ENCODE results near the gene TPRG1L. TPM values are rescaled to one million over a fixed set of nuclear protein-coding genes. Genes with fewer than 3 reads are reported as not detected.

Gene TPRG1L
- total and polyA plus RNA-seq, 2 donors from 2014 or later, result 37.1 to 72.4 TPM

DNA sequence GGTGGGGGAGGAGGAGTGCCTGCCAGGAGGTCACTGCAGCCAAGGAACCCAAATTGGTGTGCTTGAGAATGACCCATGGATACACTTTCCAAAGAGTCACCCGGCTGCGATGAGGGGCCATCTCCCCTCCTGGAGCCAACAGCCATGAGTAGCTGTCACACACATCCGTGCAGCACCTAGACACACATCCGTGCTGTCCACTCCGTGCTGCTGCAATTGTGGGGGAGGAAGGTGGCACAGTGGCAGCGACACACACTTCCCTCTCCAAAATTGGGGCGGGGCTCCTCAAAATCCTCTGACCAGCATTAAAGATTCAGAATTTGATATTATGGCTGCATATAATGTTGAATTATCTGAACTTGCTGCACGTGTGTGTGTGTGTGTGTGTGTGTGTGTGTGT lies 43.3 kb downstream of the TPRG1L start:
- Histone ChIP-seq H3K27ac (ENCODE audit: low read depth in 2 of 2, low read length in 2 of 2) (no peak overlapping the region), H3K27me3 (ENCODE audit: control insufficient read depth, insufficient read depth, low read length) (no peaks in the 10 kb centered on the region), H3K4me3 (ENCODE audit: low read length in 3 of 3) (no peak overlapping the region), H3K9ac (ENCODE audit: low read length in 3 of 3) (no peak overlapping the region), H3K36me3 (ENCODE audit: control insufficient read depth in 2 of 3, insufficient read depth in 3 of 3, low read length in 3 of 3) (no peaks in the 10 kb centered on the region), H3K4me1 (ENCODE audit: control insufficient read depth in 2 of 3, insufficient read depth in 2 of 3, low read depth in 1 of 3, low read length in 3 of 3) (peaks cover 0 to 5% (median 0%) of the 10 kb centered on the region in 3 donors), H3K9me3 (ENCODE audit: control insufficient read depth in 2 of 3, insufficient read depth in 1 of 3, low read length in 3 of 3) (no peaks in the 10 kb centered on the region)
- TF ChIP-seq, protein P1, sequence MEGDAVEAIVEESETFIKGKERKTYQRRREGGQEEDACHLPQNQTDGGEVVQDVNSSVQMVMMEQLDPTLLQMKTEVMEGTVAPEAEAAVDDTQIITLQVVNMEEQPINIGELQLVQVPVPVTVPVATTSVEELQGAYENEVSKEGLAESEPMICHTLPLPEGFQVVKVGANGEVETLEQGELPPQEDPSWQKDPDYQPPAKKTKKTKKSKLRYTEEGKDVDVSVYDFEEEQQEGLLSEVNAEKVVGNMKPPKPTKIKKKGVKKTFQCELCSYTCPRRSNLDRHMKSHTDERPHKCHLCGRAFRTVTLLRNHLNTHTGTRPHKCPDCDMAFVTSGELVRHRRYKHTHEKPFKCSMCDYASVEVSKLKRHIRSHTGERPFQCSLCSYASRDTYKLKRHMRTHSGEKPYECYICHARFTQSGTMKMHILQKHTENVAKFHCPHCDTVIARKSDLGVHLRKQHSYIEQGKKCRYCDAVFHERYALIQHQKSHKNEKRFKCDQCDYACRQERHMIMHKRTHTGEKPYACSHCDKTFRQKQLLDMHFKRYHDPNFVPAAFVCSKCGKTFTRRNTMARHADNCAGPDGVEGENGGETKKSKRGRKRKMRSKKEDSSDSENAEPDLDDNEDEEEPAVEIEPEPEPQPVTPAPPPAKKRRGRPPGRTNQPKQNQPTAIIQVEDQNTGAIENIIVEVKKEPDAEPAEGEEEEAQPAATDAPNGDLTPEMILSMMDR (IDR thresholded peaks at IDR 0.05; ENCODE audit: borderline replicate concordance, extremely low read depth, insufficient read depth), result no peak
- DNase-seq, result peak in 1 of 5 donors; percentile 56
- FAIRE-seq, result no peak
- intact Hi-C loops (cut with DNase I), result no loop called here

DNA sequence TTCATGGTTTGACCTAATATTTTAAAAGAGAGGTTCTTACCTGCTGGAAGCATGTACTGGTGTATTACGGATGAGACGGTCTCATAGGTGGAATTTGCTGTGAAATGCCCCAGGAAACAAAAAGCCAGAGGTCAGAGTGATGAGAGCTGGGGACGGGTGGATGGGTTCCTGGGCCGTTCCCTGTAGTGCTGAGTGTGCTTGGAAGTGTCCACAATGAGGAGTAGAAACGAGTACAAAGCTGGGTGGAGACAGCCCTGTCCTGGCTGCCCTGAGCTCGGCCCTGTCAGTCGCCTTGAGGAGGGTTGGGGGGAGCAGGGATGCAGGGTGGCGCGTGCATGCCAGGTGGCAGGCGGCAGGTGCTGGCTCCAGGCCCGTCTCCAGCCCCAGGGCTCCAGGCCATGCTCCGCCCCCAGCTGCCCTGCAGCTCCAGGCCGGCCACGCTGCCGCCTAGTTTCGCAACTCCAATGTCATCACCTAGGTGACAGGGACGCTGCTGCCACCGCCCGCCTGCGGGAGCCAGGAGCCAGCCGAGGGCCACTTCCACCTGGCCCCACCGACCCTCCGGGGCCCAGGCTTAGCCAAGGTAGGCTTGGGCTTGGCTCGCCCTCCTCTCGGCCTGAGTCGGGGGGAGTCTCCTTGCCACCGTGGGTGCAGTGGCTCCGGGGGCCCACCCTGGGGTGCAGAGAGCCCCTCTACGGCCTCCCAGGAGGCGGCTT lies 43.9 kb downstream of the TPRG1L start:
- no peak overlapping the region for H3K27ac ChIP-seq (ENCODE audit: low read depth in 2 of 2, low read length in 2 of 2)
- intact Hi-C loops (cut with DNase I), result no loop called here
- no peaks in the 10 kb centered on the region for H3K27me3 ChIP-seq (ENCODE audit: control insufficient read depth, insufficient read depth, low read length)
- TF ChIP-seq, protein P1 (IDR thresholded peaks at IDR 0.05; ENCODE audit: borderline replicate concordance, extremely low read depth, insufficient read depth), result no peak
- H3K9ac ChIP-seq (ENCODE audit: low read length in 3 of 3), result no peak overlapping the region
- FAIRE-seq (no peak), DNase-seq (peak in 4 of 5 donors; percentile 75 to 94 (median 78))
- peaks cover 0 to 5% (median 0%) of the 10 kb centered on the region in 3 donors for H3K4me1 ChIP-seq (ENCODE audit: control insufficient read depth in 2 of 3, insufficient read depth in 2 of 3, low read depth in 1 of 3, low read length in 3 of 3)
- H3K36me3 ChIP-seq (ENCODE audit: control insufficient read depth in 2 of 3, insufficient read depth in 3 of 3, low read length in 3 of 3), result no peaks in the 10 kb centered on the region
- no peak overlapping the region for H3K4me3 ChIP-seq (ENCODE audit: low read length in 3 of 3)
- H3K9me3 ChIP-seq (ENCODE audit: control insufficient read depth in 2 of 3, insufficient read depth in 1 of 3, low read length in 3 of 3), result no peaks in the 10 kb centered on the region

DNA sequence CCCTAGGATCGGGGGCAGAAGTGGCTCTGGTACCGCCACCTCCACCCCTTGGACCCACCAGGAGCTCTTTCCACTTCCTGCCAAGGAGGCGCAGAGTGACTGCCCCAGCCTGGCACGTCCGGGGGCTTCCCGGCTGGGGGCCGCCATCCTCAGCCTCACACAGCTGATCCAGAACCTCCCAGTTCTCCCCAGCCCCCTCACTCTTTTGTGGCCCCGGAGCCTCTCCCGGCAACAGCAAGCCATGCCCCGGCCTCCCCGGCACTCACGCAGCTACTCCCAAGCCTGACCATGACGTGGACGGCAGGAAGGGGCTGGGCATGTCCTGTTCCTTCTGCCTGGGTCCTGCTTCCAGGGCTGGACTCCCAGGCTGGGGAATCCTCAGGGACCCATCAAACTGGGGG lies 44.6 kb downstream of the TPRG1L start:
- Histone ChIP-seq H3K9me3 (ENCODE audit: control insufficient read depth in 2 of 3, insufficient read depth in 1 of 3, low read length in 3 of 3) (no peaks in the 10 kb centered on the region), H3K36me3 (ENCODE audit: control insufficient read depth in 2 of 3, insufficient read depth in 3 of 3, low read length in 3 of 3) (no peaks in the 10 kb centered on the region), H3K9ac (ENCODE audit: low read length in 3 of 3) (no peak overlapping the region), H3K4me1 (ENCODE audit: control insufficient read depth in 2 of 3, insufficient read depth in 2 of 3, low read depth in 1 of 3, low read length in 3 of 3) (peaks cover 0 to 5% (median 0%) of the 10 kb centered on the region in 3 donors), H3K27me3 (ENCODE audit: control insufficient read depth, insufficient read depth, low read length) (no peaks in the 10 kb centered on the region), H3K4me3 (ENCODE audit: low read length in 3 of 3) (no peak overlapping the region), H3K27ac (ENCODE audit: low read depth in 2 of 2, low read length in 2 of 2) (no peak overlapping the region)
- FAIRE-seq (no peak), DNase-seq (peak in 1 of 5 donors; percentile 63)
- intact Hi-C loops (cut with DNase I), result no loop called here
- TF ChIP-seq, protein P1 (IDR thresholded peaks at IDR 0.05; ENCODE audit: borderline replicate concordance, extremely low read depth, insufficient read depth), result no peak

Measured in kidney (tissue), 14 donors.